ENCODE data around the gene ATP4A.

DNA sequence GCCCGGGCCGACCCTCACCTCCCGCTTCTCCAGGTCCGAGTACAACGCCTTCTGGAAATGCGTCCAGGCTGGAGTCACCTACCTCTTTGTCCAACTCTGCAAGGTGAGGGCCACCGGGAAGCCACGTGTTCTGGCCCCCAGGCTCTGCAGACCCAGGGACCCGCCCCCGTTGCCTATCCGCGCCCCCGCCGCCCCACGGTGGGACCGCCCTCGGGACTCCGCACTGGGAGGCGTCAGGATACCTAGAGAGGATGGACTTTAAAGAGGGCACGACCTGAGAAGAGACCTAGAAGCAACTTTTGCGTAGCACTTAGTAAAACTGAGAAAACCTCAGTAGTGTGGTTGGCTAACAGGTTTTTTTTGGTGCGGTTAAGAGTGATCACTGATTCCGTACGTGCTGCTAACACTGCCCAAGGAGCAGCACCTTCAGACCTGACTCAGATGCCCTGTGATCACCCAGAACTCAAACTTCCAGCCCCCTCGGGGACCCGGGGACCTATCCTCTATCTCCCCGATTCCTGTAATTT is 17.5 kb downstream of the ATP4A start:
- TF ChIP-seq, protein P1, sequence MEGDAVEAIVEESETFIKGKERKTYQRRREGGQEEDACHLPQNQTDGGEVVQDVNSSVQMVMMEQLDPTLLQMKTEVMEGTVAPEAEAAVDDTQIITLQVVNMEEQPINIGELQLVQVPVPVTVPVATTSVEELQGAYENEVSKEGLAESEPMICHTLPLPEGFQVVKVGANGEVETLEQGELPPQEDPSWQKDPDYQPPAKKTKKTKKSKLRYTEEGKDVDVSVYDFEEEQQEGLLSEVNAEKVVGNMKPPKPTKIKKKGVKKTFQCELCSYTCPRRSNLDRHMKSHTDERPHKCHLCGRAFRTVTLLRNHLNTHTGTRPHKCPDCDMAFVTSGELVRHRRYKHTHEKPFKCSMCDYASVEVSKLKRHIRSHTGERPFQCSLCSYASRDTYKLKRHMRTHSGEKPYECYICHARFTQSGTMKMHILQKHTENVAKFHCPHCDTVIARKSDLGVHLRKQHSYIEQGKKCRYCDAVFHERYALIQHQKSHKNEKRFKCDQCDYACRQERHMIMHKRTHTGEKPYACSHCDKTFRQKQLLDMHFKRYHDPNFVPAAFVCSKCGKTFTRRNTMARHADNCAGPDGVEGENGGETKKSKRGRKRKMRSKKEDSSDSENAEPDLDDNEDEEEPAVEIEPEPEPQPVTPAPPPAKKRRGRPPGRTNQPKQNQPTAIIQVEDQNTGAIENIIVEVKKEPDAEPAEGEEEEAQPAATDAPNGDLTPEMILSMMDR (IDR thresholded peaks at IDR 0.05) = no peak
- TF ChIP-seq POLR2A (IDR thresholded peaks at IDR 0.05) = no peak
